ENCODE measurements around the gene FGF21. TPM values are rescaled to one million over a fixed set of nuclear protein-coding genes. Genes with fewer than 3 reads are reported as not detected.

The FGF21 gene
- total and polyA plus RNA-seq, 4 experiments from 2014 or later: not detected

DNA sequence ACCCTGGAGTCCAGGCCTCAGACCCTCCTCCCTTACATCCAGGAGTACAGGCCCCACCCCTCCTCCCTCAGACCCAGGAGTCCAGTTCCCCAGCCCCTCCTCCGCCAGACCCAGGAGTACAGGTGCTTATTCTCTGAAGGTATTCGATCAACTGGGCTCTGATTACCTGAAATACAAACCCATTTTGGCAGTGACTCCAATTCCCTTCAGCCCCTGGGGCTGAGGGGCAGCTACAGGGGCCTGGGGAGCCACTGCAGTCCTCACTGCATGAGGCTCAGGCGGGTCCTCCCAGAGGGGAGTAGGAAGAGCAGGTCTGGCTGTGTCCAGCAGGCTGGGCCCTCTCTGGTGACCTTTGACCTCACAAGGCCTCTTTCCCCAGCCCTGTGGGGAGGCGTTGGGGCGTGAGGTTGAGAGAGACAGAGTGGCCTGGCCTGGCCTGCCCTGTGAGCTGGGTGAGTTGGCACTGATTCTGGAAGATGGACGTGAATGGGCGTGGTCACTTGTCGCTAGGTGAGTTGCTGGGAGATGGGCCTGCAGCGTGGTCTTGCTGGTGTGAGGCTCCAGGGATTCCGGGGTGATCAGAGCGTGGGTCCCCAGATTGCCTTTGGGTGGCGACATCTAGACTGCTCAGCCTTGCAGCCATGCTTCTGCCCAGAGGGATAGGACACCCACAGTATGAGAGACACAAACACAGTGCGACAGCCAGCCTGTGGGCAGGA lies 52.4 kb downstream of the FGF21 start:
- Mint-ChIP-seq H3K27me3 (no peaks in the 10 kb centered on the region), H3K9me3 (peaks cover 0 to 3% (median 0%) of the 10 kb centered on the region in 8 donors), H3K4me3 (peak overlapping the region in 4 of 8 donors; percentile 1 to 49 (median 18)), H3K36me3 (peaks cover 0 to 6% of the 10 kb centered on the region in 2 donors), H3K27ac (peak overlapping the region in 2 of 7 donors; percentile 37), H3K4me1 (peaks cover 18 to 42% (median 29%) of the 10 kb centered on the region in 4 donors)
- Histone ChIP-seq H3K36me3 (ENCODE audit: insufficient read depth, low read length) (no peaks in the 10 kb centered on the region), H3K27ac (ENCODE audit: low read depth, low read length) (no peak overlapping the region), H3K4me3 (ENCODE audit: low read length in 2 of 2) (no peak overlapping the region), H3K27me3 (ENCODE audit: insufficient read depth, low read length) (no peaks in the 10 kb centered on the region), H3K9me3 (ENCODE audit: control insufficient read depth in 1 of 2, low read length in 2 of 2) (no peaks in the 10 kb centered on the region), H3K4me1 (ENCODE audit: insufficient read depth, low read length) (peaks cover 13% of the 10 kb centered on the region)
- POLR2A ChIA-PET (ENCODE audit: partially characterized antibody): interaction anchor here (2.1 kb wide), 1 partner anchor 67 kb away, joined by 4 read pairs; no protein-coding TSS in a partner anchor
- CTCF ChIA-PET (ENCODE audit: partially characterized antibody): interaction anchor here (1.0 to 2.7 kb wide), 5 partner anchors 9 to 163 kb away, joined by 3 to 18 read pairs (median 4); no protein-coding TSS in a partner anchor
- intact Hi-C loops (cut with micrococcal nuclease): no loop called here
- no peak for DNase-seq

Other genes starting within 250 kb of the FGF21 start
- gene LMTK3, start 243.7 kb upstream of the FGF21 start, total RNA-seq: 10 to 100 TPM; 18.5 to 20.6 TPM
- under 1 TPM in 1 of 2 donors, not detected in 1; 0.17 TPM for gene LMTK3, start 243.7 kb upstream of the FGF21 start, polyA plus RNA-seq
- not detected for gene SULT2B1, start 203.4 kb upstream of the FGF21 start, total RNA-seq
- under 1 TPM in 1 of 2 donors, not detected in 1; 0.13 TPM for gene SULT2B1, start 203.4 kb upstream of the FGF21 start, polyA plus RNA-seq
- gene SPACA4, start 148.8 kb upstream of the FGF21 start, total RNA-seq: not detected
- not detected for gene SPACA4, start 148.8 kb upstream of the FGF21 start, polyA plus RNA-seq
- 1 to 10 TPM; 4.3 to 5.3 TPM for gene FAM83E, start 140.4 kb upstream of the FGF21 start, total RNA-seq
- gene FAM83E, start 140.4 kb upstream of the FGF21 start, polyA plus RNA-seq: not detected
- 1,000 to 10,000 TPM; 2,357 to 2,448 TPM for gene RPL18, start 136.3 kb upstream of the FGF21 start, total RNA-seq
- gene RPL18, start 136.3 kb upstream of the FGF21 start, polyA plus RNA-seq: 1,000 to 10,000 TPM; 2,084 to 2,180 TPM
- gene SPHK2, start 136.0 kb upstream of the FGF21 start, total RNA-seq: 10 to 100 TPM; 25.0 to 29.1 TPM
- 1 to 10 TPM; 6.0 to 8.4 TPM for gene SPHK2, start 136.0 kb upstream of the FGF21 start, polyA plus RNA-seq
- 10 to 100 TPM; 62.6 to 69.5 TPM for gene DBP, start 118.1 kb upstream of the FGF21 start, total RNA-seq
- 100 to 1,000 TPM in 1 of 2 donors, 10 to 100 TPM in 1; 37.4 to 113 TPM for gene DBP, start 118.1 kb upstream of the FGF21 start, polyA plus RNA-seq
- 10 to 100 TPM; 13.7 to 15.4 TPM for gene CA11, start 109.3 kb upstream of the FGF21 start, total RNA-seq
- 1 to 10 TPM; 5.0 to 9.4 TPM for gene CA11, start 109.3 kb upstream of the FGF21 start, polyA plus RNA-seq
- 1 to 10 TPM; 2.3 to 3.3 TPM for gene NTN5, start 82.5 kb upstream of the FGF21 start, total RNA-seq
- under 1 TPM in 1 of 2 donors, not detected in 1; 0.62 TPM for gene NTN5, start 82.5 kb upstream of the FGF21 start, polyA plus RNA-seq
- not detected for gene FUT2, start 59.6 kb upstream of the FGF21 start, total RNA-seq
- under 1 TPM; 0.11 to 0.59 TPM for gene FUT2, start 59.6 kb upstream of the FGF21 start, polyA plus RNA-seq
- 1 to 10 TPM; 2.1 to 2.5 TPM for gene MAMSTR, start 35.8 kb upstream of the FGF21 start, total RNA-seq
- gene MAMSTR, start 35.8 kb upstream of the FGF21 start, polyA plus RNA-seq: under 1 TPM; 0.71 to 0.73 TPM
- under 1 TPM in 1 of 2 experiments, not detected in 1; 0.22 TPM for gene RASIP1, start 14.9 kb upstream of the FGF21 start, total RNA-seq
- under 1 TPM; 0.10 to 0.25 TPM for gene RASIP1, start 14.9 kb upstream of the FGF21 start, polyA plus RNA-seq
- gene IZUMO1, start 8.6 kb upstream of the FGF21 start, total RNA-seq: not detected
- not detected for gene IZUMO1, start 8.6 kb upstream of the FGF21 start, polyA plus RNA-seq
- gene FUT1, start 2.9 kb upstream of the FGF21 start, total RNA-seq: under 1 TPM; 0.22 to 0.32 TPM
- under 1 TPM in 1 of 2 donors, not detected in 1; 0.11 TPM for gene FUT1, start 2.9 kb upstream of the FGF21 start, polyA plus RNA-seq
- 10 to 100 TPM; 25.9 to 30.1 TPM for gene BCAT2, start 55.5 kb downstream of the FGF21 start, total RNA-seq
- 10 to 100 TPM; 19.0 to 28.8 TPM for gene BCAT2, start 55.5 kb downstream of the FGF21 start, polyA plus RNA-seq
- under 1 TPM; 0.35 to 0.75 TPM for gene HSD17B14, start 81.0 kb downstream of the FGF21 start, total RNA-seq
- 1 to 10 TPM in 1 of 2 donors, under 1 TPM in 1; 0.32 to 1.1 TPM for gene HSD17B14, start 81.0 kb downstream of the FGF21 start, polyA plus RNA-seq
- gene PLEKHA4, start 113.1 kb downstream of the FGF21 start, total RNA-seq: 1 to 10 TPM; 2.8 to 6.6 TPM
- gene PLEKHA4, start 113.1 kb downstream of the FGF21 start, polyA plus RNA-seq: 1 to 10 TPM; 2.3 to 7.5 TPM
- gene PPP1R15A, start 116.9 kb downstream of the FGF21 start, total RNA-seq: 10 to 100 TPM; 67.0 to 69.8 TPM
- 10 to 100 TPM; 79.6 to 83.3 TPM for gene PPP1R15A, start 116.9 kb downstream of the FGF21 start, polyA plus RNA-seq
- not detected for gene TULP2, start 143.2 kb downstream of the FGF21 start, total RNA-seq
- gene TULP2, start 143.2 kb downstream of the FGF21 start, polyA plus RNA-seq: not detected
- gene NUCB1, start 144.8 kb downstream of the FGF21 start, total RNA-seq: 100 to 1,000 TPM; 132 to 145 TPM
- 100 to 1,000 TPM in 1 of 2 donors, 10 to 100 TPM in 1; 65.3 to 126 TPM for gene NUCB1, start 144.8 kb downstream of the FGF21 start, polyA plus RNA-seq
- 1 to 10 TPM; 1.2 to 1.6 TPM for gene DHDH, start 178.2 kb downstream of the FGF21 start, total RNA-seq
- 1 to 10 TPM in 1 of 2 donors, under 1 TPM in 1; 0.60 to 1.2 TPM for gene DHDH, start 178.2 kb downstream of the FGF21 start, polyA plus RNA-seq
- 100 to 1,000 TPM; 173 to 183 TPM for gene BAX, start 199.4 kb downstream of the FGF21 start, total RNA-seq
- 10 to 100 TPM; 56.5 to 66.8 TPM for gene BAX, start 199.4 kb downstream of the FGF21 start, polyA plus RNA-seq
- gene FTL, start 209.8 kb downstream of the FGF21 start, total RNA-seq: 1,000 to 10,000 TPM; 1,304 to 1,371 TPM
- gene FTL, start 209.8 kb downstream of the FGF21 start, polyA plus RNA-seq: 1,000 to 10,000 TPM; 3,537 to 4,474 TPM
- 10 to 100 TPM; 56.2 to 56.4 TPM for gene GYS1, start 237.8 kb downstream of the FGF21 start, total RNA-seq
- gene GYS1, start 237.8 kb downstream of the FGF21 start, polyA plus RNA-seq: 10 to 100 TPM; 30.6 to 31.4 TPM
- 10 to 100 TPM; 27.9 to 28.5 TPM for gene RUVBL2, start 238.4 kb downstream of the FGF21 start, total RNA-seq
- 10 to 100 TPM; 48.6 to 51.9 TPM for gene RUVBL2, start 238.4 kb downstream of the FGF21 start, polyA plus RNA-seq